ENCODE measurements around the gene MAML3. TPM values are rescaled to one million over a fixed set of nuclear protein-coding genes. Genes with fewer than 3 reads are reported as not detected.

The MAML3 gene
- total and polyA plus RNA-seq, 8 donors, result 5.8 to 18.7 (median 16.7) TPM

DNA sequence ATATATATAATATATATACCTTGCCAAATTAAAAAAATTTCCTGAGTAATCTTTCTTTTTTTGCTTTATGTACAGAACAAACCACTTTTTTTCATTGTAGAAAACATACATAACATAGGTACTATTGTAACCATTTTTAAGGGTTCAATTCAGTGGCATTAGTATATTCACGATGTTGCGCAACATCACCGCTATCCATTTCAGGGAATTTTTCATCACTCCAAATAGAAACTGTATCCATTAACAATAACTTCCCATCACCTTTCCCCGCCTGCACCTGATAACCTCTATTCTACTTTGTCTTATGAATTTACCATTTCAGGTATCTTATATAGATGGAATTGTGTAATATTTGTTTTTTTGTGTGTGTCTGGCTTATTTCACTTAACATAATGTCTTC, 363.7 kb downstream of the MAML3 start:
- Histone ChIP-seq H3K4me3 (no peak overlapping the region), H3K36me3 (no peaks in the 10 kb centered on the region), H3K9me3 (no peaks in the 10 kb centered on the region), H3K27me3 (no peaks in the 10 kb centered on the region), H3K27ac (no peak overlapping the region), H3K4me1 (peaks cover 0 to 13% of the 10 kb centered on the region in 2 donors)
- intact Hi-C loops (cut with DNase I), result no loop called here
- TF ChIP-seq, protein P1, sequence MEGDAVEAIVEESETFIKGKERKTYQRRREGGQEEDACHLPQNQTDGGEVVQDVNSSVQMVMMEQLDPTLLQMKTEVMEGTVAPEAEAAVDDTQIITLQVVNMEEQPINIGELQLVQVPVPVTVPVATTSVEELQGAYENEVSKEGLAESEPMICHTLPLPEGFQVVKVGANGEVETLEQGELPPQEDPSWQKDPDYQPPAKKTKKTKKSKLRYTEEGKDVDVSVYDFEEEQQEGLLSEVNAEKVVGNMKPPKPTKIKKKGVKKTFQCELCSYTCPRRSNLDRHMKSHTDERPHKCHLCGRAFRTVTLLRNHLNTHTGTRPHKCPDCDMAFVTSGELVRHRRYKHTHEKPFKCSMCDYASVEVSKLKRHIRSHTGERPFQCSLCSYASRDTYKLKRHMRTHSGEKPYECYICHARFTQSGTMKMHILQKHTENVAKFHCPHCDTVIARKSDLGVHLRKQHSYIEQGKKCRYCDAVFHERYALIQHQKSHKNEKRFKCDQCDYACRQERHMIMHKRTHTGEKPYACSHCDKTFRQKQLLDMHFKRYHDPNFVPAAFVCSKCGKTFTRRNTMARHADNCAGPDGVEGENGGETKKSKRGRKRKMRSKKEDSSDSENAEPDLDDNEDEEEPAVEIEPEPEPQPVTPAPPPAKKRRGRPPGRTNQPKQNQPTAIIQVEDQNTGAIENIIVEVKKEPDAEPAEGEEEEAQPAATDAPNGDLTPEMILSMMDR (IDR thresholded peaks at IDR 0.05), result no peak
- no peak for DNase-seq
- ATAC-seq, result no peak

DNA sequence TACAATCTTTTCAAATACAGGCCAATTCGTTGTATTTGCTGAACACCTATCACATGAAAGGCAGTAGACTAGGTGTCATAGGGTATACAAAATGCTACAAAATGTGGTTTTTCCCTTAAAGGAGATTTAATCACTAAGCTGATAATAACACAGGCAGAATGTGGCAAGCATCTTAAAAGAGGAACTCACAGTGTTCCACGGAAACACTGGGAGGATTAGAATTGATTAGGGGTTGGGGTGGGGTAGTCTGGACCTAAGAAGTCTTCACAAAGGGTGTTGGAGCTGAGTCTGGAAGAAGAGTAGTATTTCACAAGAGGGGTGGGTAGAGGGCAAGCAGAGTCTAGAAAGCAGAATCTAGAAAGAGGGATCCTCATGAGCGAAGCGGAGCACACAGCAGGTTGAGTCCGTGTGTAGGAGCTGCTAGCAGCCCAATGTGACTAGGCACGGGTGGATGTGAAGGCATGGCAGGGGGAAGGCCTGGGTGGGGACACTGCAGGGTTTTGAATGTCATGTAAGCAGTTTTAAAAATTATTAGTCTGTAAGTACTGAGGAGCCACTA, 364.8 kb downstream of the MAML3 start:
- TF ChIP-seq, protein P1 (IDR thresholded peaks at IDR 0.05), result no peak
- intact Hi-C loops (cut with DNase I), result no loop called here
- peaks cover 0 to 13% of the 10 kb centered on the region in 2 donors for H3K4me1 ChIP-seq
- DNase-seq, result no peak
- H3K36me3 ChIP-seq, result no peaks in the 10 kb centered on the region
- no peaks in the 10 kb centered on the region for H3K9me3 ChIP-seq
- no peaks in the 10 kb centered on the region for H3K27me3 ChIP-seq
- H3K4me3 ChIP-seq, result no peak overlapping the region
- H3K27ac ChIP-seq, result no peak overlapping the region
- no peak for ATAC-seq

DNA sequence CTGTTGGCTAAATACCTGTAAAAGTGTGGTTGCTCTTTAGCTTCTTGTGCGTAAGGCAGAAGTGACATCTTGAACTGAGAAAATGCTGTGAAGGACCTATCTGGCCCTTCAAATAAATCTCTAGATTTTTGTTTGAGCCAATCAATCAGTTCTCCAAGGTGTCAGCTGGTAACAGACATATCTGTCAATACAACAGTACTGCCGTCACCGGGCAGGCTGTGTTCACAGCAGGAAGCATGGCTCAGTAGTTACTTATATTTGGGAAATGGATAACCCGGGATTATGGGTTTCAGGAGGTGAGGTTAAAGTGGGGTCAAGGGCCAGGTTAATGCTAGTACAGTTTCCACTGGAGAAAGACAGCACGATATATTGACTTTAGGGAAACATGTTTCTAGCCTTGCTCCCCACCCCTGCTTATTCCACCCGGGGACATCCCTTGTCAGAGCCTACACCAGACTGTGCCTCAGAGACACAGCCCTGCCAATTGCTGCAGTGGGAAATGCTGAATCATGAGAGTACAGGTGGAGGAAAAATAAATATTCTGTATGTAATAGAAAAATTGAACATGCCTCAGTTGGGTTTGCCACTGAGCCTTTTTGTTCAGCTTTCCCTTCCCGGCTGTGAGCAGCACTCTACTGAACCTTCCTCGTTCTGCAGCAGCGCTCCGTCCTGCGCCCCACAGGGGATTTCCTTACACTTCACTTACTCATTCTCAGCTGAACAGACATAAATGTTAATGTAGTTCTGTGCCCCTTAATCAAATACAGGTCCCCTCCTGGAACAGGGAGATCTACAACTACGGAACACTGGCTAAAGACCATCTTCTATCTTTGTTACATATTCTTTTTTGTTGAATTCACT, 367.3 kb downstream of the MAML3 start:
- H3K4me3 ChIP-seq, result no peak overlapping the region
- H3K27me3 ChIP-seq, result no peaks in the 10 kb centered on the region
- intact Hi-C loops (cut with DNase I), result no loop called here
- peak in 1 of 4 donors; percentile 73 for DNase-seq
- H3K9me3 ChIP-seq, result no peaks in the 10 kb centered on the region
- ATAC-seq, result peak; percentile 47
- TF ChIP-seq, protein P1 (IDR thresholded peaks at IDR 0.05), result no peak
- no peak overlapping the region for H3K27ac ChIP-seq
- H3K36me3 ChIP-seq, result no peaks in the 10 kb centered on the region
- peaks cover 0 to 9% of the 10 kb centered on the region in 2 donors for H3K4me1 ChIP-seq

DNA sequence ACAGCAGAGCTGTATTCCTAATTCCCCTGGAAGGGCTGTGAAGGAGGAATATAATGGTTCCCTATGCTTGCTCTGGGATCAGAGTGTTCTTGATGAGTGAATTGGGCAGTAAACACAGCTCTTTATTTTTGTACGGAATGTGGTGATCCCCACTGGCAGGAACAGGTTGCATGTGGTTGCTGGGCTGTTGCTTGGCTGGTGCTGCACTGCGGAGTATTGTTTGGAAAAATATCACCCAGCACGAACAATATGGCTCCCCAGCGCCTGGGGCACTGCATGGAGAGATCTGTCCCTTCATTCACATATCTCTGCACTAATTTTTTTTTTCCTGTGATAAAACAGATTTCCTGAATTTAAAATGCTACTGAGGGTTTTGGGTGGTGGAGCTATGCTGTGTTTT, 368.6 kb downstream of the MAML3 start:
- Histone ChIP-seq H3K4me1 (peaks cover 0 to 9% of the 10 kb centered on the region in 2 donors), H3K9me3 (no peaks in the 10 kb centered on the region), H3K4me3 (no peak overlapping the region), H3K36me3 (no peaks in the 10 kb centered on the region), H3K27ac (no peak overlapping the region), H3K27me3 (no peaks in the 10 kb centered on the region)
- DNase-seq (no peak), ATAC-seq (no peak)
- intact Hi-C loops (cut with DNase I), result no loop called here
- TF ChIP-seq, protein P1 (IDR thresholded peaks at IDR 0.05), result no peak

DNA sequence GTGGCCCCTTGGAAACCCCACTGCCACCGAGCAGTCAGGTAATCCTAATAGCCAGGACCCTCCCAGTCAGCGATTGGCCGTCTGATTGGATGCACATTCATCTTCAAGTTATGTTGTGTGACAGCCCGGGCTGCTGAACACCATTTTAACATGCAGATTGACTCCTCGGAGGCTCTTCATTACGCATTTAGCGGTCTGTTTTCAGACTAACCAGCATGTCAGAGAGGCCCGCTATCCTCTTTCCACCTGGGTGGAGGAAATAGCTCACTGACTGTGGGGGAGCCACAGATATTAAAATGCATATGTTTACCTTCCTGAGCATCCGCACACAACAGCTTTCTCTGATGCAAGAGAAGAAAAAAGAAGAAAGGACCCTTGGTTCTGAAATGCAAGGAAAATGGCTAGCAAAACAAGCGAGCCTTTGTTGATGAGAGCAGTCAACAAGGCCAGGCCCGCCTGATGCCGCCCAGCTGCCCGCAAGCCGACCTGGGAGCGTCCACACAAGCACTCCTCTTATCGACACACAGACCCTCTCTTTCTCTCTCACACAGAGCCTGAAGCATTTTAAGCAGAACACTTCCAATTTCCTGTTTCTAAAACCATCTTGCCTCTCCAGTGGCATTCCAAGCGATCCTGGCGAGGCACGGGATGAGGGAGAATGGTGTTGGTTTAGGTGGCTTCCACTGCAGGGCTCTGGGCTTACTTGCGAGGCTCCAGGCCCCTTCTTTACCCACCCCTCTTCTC, 370.1 kb downstream of the MAML3 start:
- TF ChIP-seq, protein P1 (IDR thresholded peaks at IDR 0.05), result no peak
- Histone ChIP-seq H3K9me3 (no peaks in the 10 kb centered on the region), H3K27ac (no peak overlapping the region), H3K4me3 (no peak overlapping the region), H3K27me3 (no peaks in the 10 kb centered on the region), H3K36me3 (no peaks in the 10 kb centered on the region), H3K4me1 (peaks cover 0 to 9% of the 10 kb centered on the region in 2 donors)
- ATAC-seq (no peak), DNase-seq (no peak)
- intact Hi-C loops (cut with DNase I), result no loop called here
